HepG2 (cell line): ENCODE measurements around the gene DDRGK1. TPM values are rescaled to one million over a fixed set of nuclear protein-coding genes. Genes with fewer than 3 reads are reported as not detected.

Experiments used
- AFF4 ChIP-seq: sonication (generic); formaldehyde crosslinking; IDR thresholded peaks from 2 replicates; pipeline ENCODE4 v1.4.0; 2020; ENCODE audit warnings: missing genetic modification reagents
- AKAP8 ChIP-seq: sonication (generic); formaldehyde crosslinking; IDR thresholded peaks from 2 replicates; pipeline ENCODE4 v1.5.1; 2020; ENCODE audit warnings: mild to moderate bottlenecking, missing genetic modification reagents
- ATF7 ChIP-seq, 2 experiments: fragments of 450-650 bp in 1 of 2; sonication (generic) in 1 of 2; formaldehyde crosslinking in 1 of 2; IDR thresholded peaks; 2 replicates each; pipeline versions ENCODE4 v1.4.0 to v1.6.1; 2016 to 2020; ENCODE audit warnings: antibody characterized with exemption in 1 of 2, mild to moderate bottlenecking in 1 of 2, missing genetic modification reagents in 1 of 2
- NCOA5 ChIP-seq: sonication (generic); formaldehyde crosslinking; IDR thresholded peaks from 2 replicates; pipeline ENCODE4 v1.4.0; 2020; ENCODE audit warnings: missing genetic modification reagents
- POLR2A ChIP-seq, 2 experiments: IDR thresholded peaks; 2 replicates each; pipeline ENCODE4 v1.6.1; 2011; ENCODE audit warnings: low read depth in 2 of 2, low read length in 2 of 2, mild to moderate bottlenecking in 1 of 2, moderate library complexity in 1 of 2; ENCODE audit not compliant: insufficient read depth in 1 of 2
- RERE ChIP-seq: IDR thresholded peaks from 2 replicates; pipeline ENCODE4 v1.6.1; 2016; ENCODE audit warnings: low read depth, missing genetic modification reagents, missing compliant biosample characterization
- SKIL ChIP-seq: sonication (generic); formaldehyde crosslinking; IDR thresholded peaks from 2 replicates; pipeline ENCODE4 v1.8.0; 2022; ENCODE audit warnings: missing genetic modification reagents, mild to moderate bottlenecking, moderate library complexity, borderline replicate concordance
- TRIM24 ChIP-seq: sonication (generic); formaldehyde crosslinking; IDR thresholded peaks from 2 replicates; pipeline ENCODE4 v1.8.0; 2022; ENCODE audit warnings: mild to moderate bottlenecking, missing genetic modification reagents
- ZC3H13 ChIP-seq: sonication (generic); formaldehyde crosslinking; IDR thresholded peaks from 2 replicates; pipeline ENCODE4 v1.8.1; 2023; ENCODE audit warnings: mild to moderate bottlenecking, missing genetic modification reagents, moderate library complexity
- ZNF136 ChIP-seq: sonication (generic); formaldehyde crosslinking; IDR thresholded peaks from 2 replicates; pipeline ENCODE4 v1.8.1; 2022; ENCODE audit warnings: low read depth, mild to moderate bottlenecking, moderate library complexity, missing genetic modification reagents
- ZNF329 ChIP-seq: sonication (generic); formaldehyde crosslinking; IDR thresholded peaks from 2 replicates; pipeline ENCODE4 v1.9.0; 2021; ENCODE audit warnings: low read depth, mild to moderate bottlenecking, missing genetic modification reagents
- ZNF354B ChIP-seq: sonication (generic); formaldehyde crosslinking; IDR thresholded peaks from 2 replicates; pipeline ENCODE4 v1.8.0; 2022; ENCODE audit warnings: mild to moderate bottlenecking, missing genetic modification reagents
- polyA plus RNA-seq, 8 experiments: library from polyadenylated mRNA; depleted of rRNA in 3 of 8; stranded (reverse) in 7 of 8; unstranded in 1 of 8; fragments of >200 nt; fragmentation: Illumina TruSeq in 4 of 8; extraction: Trizol in 4 of 8; gene quantifications; 2 replicates each; pipeline versions ENCODE4 v1.2.1 to v1.2.3, GENCODE V29; 2011 to 2016; ENCODE audit warnings: low read depth in 4 of 8, missing spikeins in 1 of 8, mixed read lengths in 1 of 8; ENCODE audit not compliant: insufficient read depth in 1 of 8
- total RNA-seq, 5 experiments: library from RNA; depleted of rRNA; stranded (reverse); fragments of >200 nt; fragmentation: Illumina TruSeq; extraction: Trizol; gene quantifications; 2 replicates each; pipeline ENCODE4 v1.2.3, GENCODE V29; 2016; ENCODE audit warnings: low read depth in 1 of 5
- TF ChIP-seq, protein P1 (sequence below): sonication (generic); formaldehyde crosslinking; IDR thresholded peaks from 2 replicates; pipeline ENCODE4 v1.8.0; 2022; ENCODE audit warnings: mild to moderate bottlenecking, missing genetic modification reagents, moderate library complexity
- TF ChIP-seq, protein P2 (sequence below): sonication (generic); formaldehyde crosslinking; IDR thresholded peaks from 2 replicates; pipeline ENCODE4 v1.5.1; 2020; ENCODE audit warnings: mild to moderate bottlenecking, missing genetic modification reagents, borderline replicate concordance

Gene DDRGK1
- total and polyA plus RNA-seq, 2 of the 13 experiments (the other 11 are each of a cell fraction or from before 2014, with no cell fraction given), result 96.7 to 149 TPM

DNA sequence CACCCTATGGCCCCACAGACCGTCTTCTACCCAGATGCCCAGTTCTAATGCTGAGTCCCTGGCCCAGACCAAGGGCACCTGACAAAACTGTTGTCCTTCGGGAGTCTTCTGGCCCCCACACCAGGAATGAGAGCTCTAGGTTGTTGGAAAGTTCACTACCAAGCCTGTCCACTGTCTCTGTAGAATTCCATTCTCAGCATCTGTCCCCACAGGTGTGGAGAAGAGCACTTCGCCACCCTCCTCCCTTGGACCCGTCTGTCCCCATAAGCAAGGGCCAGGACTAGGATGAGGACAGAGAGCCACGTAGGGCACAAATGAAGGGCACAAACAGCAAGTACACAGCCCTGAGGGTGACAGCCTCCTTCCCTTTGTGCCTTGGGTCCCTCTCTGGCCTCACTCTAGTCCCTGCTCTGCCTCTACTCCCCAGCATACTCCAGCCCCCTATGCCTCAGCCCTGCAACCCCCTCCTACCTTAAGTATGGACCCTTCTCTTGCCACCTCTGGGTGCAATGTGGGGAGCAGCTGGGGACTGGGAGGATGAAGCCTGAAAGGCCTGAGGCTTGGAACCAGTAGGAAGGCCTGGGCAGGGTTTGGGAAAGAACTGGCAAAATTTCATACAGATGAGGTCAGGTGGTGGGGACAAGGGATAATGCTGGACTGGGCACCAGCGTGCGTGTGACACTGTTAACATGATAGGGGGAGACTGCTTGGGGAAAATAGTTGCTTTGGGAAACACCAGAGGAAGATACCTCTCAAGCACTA, 35.5 kb downstream of the DDRGK1 start (continued):
- TF ChIP-seq AFF4 (CRISPR knock-in tag), result peak; percentile 81; the same call in 1 of the 2 replicates
- TF ChIP-seq ZNF354B (CRISPR knock-in tag), result no peak
- TF ChIP-seq, protein P1, sequence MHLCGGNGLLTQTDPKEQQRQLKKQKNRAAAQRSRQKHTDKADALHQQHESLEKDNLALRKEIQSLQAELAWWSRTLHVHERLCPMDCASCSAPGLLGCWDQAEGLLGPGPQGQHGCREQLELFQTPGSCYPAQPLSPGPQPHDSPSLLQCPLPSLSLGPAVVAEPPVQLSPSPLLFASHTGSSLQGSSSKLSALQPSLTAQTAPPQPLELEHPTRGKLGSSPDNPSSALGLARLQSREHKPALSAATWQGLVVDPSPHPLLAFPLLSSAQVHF, result no peak
- TF ChIP-seq RERE (CRISPR knock-in tag), result no peak
- no peak for TF ChIP-seq POLR2A (IDR thresholded peaks at IDR 0.05; ENCODE audit: insufficient read depth in 1 of 2, low read depth in 2 of 2, low read length in 2 of 2)
- TF ChIP-seq SKIL, result 0 out of 2 replicates have a peak, but pooled peaks have one; percentile 5
- TF ChIP-seq, protein P2, sequence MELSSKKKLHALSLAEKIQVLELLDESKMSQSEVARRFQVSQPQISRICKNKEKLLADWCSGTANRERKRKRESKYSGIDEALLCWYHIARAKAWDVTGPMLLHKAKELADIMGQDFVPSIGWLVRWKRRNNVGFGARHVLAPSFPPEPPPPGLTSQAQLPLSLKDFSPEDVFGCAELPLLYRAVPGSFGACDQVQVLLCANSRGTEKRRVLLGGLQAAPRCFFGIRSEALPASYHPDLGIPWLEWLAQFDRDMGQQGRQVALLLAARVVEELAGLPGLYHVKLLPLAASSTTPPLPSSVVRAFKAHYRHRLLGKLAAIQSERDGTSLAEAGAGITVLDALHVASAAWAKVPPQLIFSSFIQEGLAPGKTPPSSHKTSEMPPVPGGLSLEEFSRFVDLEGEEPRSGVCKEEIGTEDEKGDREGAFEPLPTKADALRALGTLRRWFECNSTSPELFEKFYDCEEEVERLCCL, result 0 out of 2 replicates have a peak, but pooled peaks have one; percentile 17
- no peak for TF ChIP-seq ZNF329 (CRISPR knock-in tag)
- no peak for TF ChIP-seq ATF7 (IDR thresholded peaks at IDR 0.05)
- no peak for TF ChIP-seq ATF7 (CRISPR knock-in tag; IDR thresholded peaks at IDR 0.05)
- TF ChIP-seq TRIM24 (CRISPR knock-in tag), result no peak
- 0 out of 2 replicates have a peak, but pooled peaks have one; percentile 26 for TF ChIP-seq ZNF136 (CRISPR knock-in tag)
- peak; percentile 39 for TF ChIP-seq AKAP8 (CRISPR knock-in tag)
- peak; percentile 13; the same call in 1 of the 2 replicates for TF ChIP-seq ZC3H13 (CRISPR knock-in tag)
- TF ChIP-seq NCOA5 (CRISPR knock-in tag), result no peak
